ENCODE results near the gene DBH. TPM values are rescaled to one million over a fixed set of nuclear protein-coding genes. Genes with fewer than 3 reads are reported as not detected.
"Not testable (repeated sequence)": the region's sequence is repeated elsewhere in the genome, so short reads cannot be mapped to it uniquely, and the experiment has no call there.

Gene DBH
- total RNA-seq, 1 donor from 2014 or later = not detected

GRCh38 chr9:133622555-133622954 lies 13.6 kb upstream of the DBH start:
- no peak for DNase-seq (ENCODE audit: low read depth in 2 of 2)

DNA sequence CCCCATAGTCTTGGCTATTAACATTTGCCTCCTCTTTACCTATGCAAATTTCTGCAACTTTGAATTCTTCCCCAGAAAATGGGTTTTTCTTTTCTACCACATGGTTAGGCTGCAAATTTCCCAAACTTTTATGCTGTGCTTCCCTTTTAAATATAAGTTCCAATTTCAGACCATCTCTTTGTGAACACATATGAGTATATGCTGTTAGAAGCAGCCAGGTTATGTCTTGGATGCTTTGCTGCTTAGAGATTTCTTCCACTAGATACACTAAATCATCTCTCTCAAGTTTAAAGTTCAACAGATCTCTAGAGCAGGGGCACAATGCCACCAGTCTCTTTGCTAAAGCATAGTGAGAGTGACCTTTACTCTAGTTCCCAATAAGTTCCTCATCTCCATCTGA lies 10.2 kb upstream of the DBH start:
- DNase-seq (ENCODE audit: low read depth in 2 of 2) = not testable (repeated sequence)

GRCh38 chr9:133627341-133627740 lies 8.8 kb upstream of the DBH start:
- no peak for DNase-seq (ENCODE audit: low read depth in 2 of 2)

DNA sequence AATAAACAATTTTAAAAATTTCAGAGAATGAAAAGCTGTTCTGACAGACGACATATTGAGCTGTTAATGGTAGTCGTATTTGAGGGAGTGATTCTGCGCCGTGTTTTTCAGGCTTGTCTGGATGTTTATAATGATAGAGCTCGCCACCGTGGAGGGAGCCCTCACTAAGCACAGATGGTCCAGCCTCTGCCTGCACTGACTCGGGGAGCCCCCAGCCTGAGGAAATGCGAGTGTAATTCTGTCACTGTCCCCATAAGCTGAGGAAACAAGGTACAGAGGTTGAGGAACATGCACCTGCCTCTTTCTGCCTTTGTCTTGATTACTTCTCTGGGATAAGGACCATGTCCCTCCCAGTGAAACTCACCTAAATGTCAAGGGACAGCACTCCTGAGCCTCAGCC lies 7.4 kb upstream of the DBH start:
- no peak for DNase-seq (ENCODE audit: low read depth in 2 of 2)

DNA sequence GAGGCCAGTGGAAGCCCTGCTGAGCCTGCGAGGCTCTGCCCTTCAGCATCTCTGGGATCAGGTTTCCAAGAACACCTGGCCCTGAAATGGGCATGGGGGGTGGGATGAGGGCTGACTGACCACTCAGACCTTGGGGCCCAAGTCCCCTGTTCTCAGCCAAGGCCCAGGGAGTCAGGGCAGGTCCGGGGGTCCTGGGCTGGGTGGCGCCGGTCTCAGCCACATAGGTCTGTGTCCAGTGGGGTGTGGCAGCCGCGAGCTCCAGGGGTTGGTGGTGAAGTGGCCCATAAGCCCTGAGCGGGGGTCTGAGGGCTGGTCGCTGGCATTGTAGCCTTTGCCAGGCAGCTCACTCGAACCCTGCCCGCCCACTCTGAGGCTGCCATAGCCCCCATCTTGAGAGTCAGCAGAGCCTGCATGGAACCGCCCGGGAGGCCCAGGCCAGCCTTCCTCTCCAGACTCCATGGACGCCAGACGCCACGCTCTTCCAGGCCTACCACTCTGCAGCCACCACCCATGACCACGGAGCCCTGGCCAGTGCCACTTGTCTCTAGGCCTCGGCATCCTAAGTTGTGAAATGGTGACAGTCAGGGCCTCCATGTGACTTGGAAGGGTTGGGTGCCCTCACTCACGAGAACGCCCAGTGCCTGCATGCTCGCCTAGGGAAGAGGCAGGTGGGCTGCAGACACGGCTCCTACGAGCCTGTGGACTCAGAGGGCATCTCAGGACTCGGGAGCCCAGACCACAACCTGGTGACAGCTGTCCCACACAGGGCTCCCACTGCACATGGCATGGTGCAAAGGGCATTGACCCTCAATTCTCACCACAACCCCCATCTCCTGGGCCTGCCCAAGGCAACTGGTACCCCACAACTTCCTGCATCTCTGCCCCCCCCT lies 6.7 kb upstream of the DBH start:
- no peak for DNase-seq (ENCODE audit: low read depth in 2 of 2)

GRCh38 chr9:133631111-133631510 lies 5.1 kb upstream of the DBH start:
- no peak for DNase-seq (ENCODE audit: low read depth in 2 of 2)

DNA sequence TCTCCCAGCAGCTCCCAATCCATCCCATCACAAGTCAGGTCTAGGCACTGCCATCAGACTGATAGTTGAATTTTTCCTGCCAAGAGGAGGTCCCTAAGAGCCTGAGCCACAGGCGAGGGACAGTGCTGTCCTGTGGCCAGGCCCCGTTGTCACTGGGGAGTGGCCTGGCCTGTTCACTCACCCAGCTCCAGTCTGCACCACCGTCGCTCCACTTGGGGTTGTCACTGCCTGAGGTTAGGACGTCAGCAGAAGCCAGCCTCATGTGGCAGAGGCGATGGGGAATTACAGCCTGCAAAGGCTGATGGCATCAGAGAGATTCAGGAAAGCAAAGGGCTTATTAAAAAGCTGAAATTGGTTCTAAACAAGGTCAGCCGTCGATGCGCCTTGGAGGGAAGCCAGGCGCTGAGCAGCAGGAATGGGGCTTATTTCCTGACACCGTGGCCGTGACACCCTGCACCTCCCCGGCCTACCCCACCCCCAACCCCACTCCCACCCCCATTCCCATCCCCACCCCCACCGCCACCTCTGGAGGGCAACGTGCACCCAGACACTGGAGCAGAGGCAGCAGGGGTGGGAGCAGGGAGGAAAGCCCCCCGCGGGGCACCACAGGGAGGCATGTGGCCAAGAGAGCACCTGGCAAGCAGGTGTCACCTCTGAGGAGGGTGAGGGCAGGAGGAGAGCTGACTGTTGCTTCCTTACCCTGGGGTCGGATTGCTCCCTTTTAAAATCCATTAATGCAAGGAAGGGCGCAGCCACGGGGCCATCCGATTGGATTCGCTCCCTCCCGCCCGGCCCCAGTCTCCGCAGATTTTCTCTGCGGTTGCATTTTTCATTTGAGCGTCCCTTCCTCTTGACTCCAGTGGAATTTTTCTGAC lies 3.1 kb upstream of the DBH start:
- no peak for DNase-seq (ENCODE audit: low read depth in 2 of 2)

- no peak for DNase-seq (ENCODE audit: low read depth in 2 of 2)
Observed at GRCh38 chr9:133633681-133634080, 2.5 kb upstream of the DBH start.

GRCh38 chr9:133634081-133634691 lies 2.0 kb upstream of the DBH start:
- no peak for DNase-seq (ENCODE audit: low read depth in 2 of 2)

DNA sequence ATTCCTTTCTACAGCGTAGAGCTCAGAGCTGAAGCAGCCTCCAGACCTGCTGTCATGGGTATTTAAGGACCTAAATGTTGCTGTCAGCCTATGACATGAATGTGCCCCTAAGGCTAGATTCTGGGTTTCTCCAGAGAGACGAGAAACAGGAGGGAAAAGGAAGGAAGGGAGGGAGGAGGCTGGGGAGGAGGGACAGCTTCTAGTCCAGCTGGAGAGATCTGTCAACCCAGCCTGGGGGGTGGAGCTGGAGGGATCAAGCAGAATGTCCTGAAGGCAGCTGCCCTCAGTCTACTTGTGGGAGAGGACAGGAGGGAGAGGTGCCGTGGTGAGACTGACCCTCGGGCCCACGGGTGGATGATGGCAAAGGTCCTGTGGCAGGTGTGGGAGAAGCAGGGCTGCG lies 1.1 kb upstream of the DBH start:
- DNase-seq (ENCODE audit: low read depth in 2 of 2) = no peak

GRCh38 chr9:133636902-133637301 lies 739 bp downstream of the DBH start:
- DNase-seq (ENCODE audit: low read depth in 2 of 2) = no peak

DNA sequence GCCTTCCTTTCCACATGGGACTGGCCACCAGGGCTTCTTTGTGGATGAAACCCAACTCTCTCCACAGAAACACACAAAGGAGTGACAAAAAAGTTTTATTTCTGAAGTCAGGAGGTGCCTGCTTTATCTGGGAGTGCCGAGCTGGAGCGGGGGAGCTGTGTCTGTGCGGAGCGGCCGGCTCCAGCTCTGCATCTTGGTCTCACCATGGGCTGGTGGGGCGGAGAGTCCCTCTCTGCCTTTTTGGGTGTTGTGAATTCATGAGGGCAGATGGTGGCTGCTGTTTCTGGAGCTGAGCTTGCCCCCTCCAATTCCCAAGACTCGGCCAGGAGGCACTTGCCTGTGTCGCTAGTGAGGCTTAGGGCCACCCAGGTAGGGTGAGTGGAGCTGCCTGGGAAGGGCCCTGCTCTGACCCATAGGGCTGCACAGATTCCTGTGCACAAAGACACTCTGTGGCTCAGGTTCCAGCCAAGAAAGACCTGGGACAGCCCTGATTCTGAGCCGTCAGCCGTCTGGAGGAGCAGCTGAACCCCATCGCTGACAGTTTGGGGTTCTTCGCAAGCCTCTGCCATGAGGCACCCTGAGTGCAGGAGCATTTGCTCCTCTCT lies 1.4 kb downstream of the DBH start:
- DNase-seq (ENCODE audit: low read depth in 2 of 2) = no peak

DNA sequence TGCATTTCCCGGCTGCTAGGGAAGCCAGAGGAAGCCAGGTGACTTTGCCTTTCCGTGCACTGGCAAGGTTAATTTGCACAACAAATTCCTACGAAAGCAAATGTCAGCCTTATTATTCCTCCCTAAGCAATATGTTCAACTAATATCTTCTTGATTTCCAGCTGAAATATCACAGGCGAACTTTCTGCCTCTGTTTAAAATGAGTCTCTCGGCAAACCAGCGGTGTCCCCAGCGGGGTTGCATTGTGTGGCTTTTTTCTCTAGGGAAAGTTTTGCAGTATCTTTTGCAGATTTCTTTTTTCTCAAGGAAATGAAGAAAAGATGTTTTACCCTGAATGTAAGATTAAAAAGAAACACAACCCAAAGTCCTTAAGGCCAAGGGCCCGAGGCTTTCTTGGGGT lies 1.9 kb downstream of the DBH start:
- DNase-seq (ENCODE audit: low read depth in 2 of 2) = no peak

- DNase-seq (ENCODE audit: low read depth in 2 of 2) = no peak
Observed at GRCh38 chr9:133638711-133639110, 2.5 kb downstream of the DBH start.

- no peak for DNase-seq (ENCODE audit: low read depth in 2 of 2)
Observed at GRCh38 chr9:133639613-133640012, 3.5 kb downstream of the DBH start.

GRCh38 chr9:133640160-133640559 lies 4.0 kb downstream of the DBH start:
- DNase-seq (ENCODE audit: low read depth in 2 of 2) = no peak

DNA sequence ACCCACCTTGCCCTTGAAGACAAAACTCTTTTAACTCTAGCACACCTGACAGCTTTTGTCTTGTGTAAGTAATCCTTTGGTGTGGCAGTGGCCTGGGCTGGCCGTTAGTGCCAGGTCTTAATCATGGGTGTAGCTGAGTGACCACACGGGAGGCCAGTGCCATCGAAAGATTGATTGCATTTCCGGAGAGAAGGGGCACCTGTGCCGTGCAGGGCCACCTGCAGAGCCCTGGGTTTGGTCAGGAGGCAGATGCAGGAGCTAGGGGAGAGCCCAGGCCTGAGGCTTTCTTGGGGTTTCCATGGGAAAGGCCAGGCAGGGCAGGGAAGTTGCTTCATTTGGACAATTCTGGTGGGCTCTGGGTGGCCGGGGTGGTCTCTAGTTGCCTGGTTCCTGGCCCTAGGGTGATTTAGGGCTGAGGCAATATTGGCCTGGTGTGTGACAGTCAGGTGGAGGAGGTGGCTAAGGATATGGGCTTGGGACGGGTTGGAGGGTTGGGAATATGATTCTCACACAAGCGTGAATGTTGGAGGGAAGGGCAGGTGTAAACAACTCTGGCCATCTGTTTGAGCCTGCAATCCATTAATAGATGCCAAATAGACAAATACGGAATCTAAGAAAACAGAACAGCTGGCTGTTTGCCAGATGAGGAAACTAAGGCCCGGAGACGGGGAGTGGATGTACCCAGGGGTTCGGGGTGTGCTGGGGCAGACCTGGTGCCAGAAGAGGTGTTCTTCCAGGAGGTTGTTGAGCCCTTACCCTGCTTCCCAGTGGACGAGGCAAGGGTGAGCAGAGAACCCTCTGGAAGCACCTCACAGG lies 4.6 kb downstream of the DBH start:
- DNase-seq (ENCODE audit: low read depth in 2 of 2) = no peak

DNA sequence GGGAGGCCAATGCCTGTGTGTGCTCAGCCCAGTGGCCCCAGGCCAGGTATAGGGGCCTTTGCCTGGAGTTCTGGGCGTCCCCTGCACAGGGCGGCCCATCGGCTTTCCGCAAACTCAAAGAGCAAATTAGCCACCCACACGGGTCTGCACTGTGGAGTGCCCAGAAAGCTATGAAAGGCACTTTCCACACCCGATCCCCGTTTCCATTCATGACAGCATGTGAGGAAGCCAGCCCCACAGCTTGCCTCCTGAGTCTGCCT lies 5.2 kb downstream of the DBH start:
- DNase-seq (ENCODE audit: low read depth in 2 of 2) = no peak

GRCh38 chr9:133641861-133642595 lies 5.9 kb downstream of the DBH start:
- no peak for DNase-seq (ENCODE audit: low read depth in 2 of 2)

- no peak for DNase-seq (ENCODE audit: low read depth in 2 of 2)
Observed at GRCh38 chr9:133642708-133643361, 6.7 kb downstream of the DBH start.

Data from dermis microvascular lymphatic vessel endothelial cell (primary cell).